CD4-positive, alpha-beta T cell treated with Interleukin-21 for 1 hour (primary cell): ENCODE measurements around the gene SEMA5A.

Source experiments
- DNase-seq: peaks from one replicate; pipeline ENCODE4 v3.0.0-alpha.2; 2020

The SEMA5A gene

DNA sequence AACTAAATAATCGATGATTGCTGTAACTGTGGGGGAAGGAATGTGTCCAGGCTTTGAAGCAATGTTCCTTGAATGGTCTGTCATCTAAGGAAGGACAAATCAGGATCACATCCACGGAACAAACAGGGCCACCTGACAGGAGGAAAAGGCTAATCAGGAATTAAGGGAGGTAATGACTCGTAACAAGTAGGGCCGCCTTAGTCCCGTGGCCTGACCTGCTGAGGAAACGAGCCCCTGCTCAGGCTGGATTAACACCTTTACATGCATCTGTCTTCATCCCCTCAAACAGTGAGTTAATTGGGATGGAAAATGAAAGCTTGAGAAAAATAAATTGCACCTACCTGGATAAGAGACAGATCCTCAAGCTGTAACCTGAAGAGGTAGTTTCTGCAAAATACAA is 227.8 kb downstream of the SEMA5A start:
- no peak for DNase-seq

DNA sequence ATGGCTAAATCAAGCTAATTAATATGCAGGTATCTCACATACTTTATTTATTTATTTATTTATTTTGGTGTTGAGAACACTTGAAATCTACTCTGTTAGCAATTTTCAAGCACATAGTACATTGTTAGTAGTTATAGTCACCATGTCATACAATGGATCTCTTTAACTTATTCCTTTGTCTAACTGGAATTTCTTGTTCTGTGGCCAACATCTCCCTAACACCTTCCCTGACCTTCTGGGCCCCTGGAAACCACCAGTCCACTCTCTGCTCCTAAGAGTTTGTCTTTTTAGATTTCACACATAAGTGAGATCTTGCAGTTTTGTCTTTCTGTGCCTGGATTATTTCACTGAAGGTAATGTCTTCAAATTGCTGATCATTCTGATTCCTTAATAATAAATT is 229.1 kb downstream of the SEMA5A start:
- DNase-seq = no peak

- DNase-seq = no peak
Observed at GRCh38 chr5:9316041-9316440, 229.8 kb downstream of the SEMA5A start.

DNA sequence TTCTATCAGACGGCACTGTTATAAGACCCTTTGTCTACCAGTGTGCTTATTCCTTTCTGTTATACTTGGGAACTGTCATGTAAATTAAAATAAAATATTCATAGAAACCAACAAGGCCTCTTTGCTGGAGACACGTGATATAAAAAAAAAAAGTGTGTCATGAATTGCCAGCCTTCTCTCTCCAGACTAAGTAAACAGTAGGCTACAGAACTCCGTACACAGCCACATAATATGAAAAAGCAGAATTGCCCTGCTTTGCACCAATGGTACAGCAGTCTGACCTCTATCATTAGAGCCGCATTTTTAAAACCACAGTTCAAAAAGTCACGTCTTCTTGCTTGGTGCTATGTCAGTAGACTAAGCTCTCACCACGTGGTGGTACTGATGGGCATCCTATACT is 231.3 kb downstream of the SEMA5A start:
- no peak for DNase-seq

- no peak for DNase-seq
Observed at GRCh38 chr5:9313751-9314150, 232.1 kb downstream of the SEMA5A start.

DNA sequence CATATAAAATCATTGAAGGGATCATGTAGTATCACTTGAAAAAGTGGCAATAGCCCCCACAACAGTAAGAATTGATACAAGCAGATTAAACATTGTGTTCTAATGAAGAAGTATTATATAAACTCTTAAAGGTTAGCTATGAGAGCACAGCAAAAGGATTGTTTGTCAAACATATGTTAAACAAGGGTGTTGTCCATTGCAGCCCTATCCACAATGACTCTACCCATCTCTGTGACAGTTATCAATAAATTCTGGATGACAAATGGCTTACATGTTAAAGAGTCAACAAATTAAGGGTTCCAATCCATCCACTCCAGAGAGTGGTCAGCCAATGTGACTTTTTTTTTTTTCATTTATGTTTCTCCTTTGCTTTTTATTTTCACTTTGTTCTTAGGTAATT is 238.7 kb downstream of the SEMA5A start:
- no peak for DNase-seq

GRCh38 chr5:9302218-9302617 is 243.7 kb downstream of the SEMA5A start:
- no peak for DNase-seq

DNA sequence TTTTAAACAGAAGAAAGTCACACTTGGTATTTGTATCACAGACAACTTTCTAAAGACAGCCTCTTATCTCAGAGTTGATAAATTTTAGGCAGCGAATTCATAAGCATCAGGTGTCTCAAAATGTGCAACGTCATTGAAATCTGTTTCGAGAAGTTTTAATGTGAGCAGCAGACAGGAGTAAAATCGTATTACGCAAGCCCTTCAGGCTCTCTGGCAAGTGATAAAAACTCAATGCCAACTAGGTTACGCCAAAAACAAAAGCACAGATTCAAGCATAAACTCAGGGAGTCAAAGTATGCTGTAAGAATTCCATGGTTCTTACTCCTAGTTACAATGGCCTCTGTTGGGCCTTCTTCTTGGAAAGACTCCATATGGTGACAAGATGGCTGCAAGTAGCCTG is 244.7 kb downstream of the SEMA5A start:
- no peak for DNase-seq

DNA sequence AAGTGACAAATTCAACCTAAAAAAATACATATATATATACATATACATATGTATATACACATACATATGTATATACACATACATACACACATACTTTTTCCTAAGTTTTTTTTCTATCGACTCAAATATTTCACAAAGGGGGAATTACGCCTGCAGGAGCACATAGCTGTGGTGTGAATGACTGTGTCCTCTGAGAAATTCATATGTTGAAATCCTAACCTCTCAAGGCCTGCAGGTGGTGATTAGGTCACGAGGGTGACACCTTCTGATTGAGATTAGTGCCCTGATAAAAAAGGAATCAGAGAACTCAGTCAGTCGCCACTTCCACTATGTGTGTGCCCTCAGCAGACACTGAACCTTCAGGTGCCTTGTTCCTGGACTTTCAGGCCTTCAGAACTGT is 248.7 kb downstream of the SEMA5A start:
- DNase-seq = no peak

DNA sequence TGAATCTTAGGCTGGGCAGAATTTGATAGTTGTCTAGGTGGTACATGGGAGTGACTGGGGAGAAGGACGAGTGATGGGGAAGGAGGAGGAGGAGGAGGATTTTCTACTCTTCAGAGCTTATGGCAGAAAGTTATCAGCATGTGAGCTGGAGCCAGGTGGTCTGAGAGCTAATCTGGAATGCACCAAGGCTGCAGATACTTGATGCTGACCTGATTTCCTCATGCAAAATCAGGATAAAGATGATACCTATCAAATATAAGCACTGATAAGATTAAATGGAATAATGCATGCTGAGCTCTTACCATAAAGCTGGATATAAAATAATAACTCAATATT is 250.4 kb downstream of the SEMA5A start:
- no peak for DNase-seq

GRCh38 chr5:9294793-9295465 is 250.9 kb downstream of the SEMA5A start:
- DNase-seq = no peak

GRCh38 chr5:9288234-9288633 is 257.6 kb downstream of the SEMA5A start:
- DNase-seq = no peak

DNA sequence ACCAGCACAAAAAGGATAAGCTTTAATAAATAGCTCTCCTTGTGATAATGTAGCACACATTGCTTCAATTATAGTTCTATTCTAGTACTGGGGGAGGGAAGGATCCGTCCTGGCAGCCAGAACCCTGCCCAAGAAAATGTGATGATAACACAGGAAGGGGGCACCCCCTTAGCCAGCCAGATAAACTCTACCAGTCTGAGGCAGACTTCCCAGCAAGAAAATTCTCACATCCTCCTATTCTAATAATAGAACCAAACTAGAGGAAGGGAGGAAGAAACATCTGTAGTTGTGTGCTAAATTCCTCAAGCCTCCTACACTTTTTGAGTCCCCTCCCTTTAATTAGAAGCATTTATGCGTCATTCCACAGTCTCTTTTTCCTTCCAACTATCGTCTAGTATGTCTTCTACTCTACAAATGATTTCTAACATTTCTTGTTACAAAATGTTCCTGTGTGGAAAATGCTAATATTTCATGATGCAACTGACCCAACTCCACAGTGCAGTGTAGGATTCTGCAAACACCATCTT is 261.0 kb downstream of the SEMA5A start:
- no peak for DNase-seq

DNA sequence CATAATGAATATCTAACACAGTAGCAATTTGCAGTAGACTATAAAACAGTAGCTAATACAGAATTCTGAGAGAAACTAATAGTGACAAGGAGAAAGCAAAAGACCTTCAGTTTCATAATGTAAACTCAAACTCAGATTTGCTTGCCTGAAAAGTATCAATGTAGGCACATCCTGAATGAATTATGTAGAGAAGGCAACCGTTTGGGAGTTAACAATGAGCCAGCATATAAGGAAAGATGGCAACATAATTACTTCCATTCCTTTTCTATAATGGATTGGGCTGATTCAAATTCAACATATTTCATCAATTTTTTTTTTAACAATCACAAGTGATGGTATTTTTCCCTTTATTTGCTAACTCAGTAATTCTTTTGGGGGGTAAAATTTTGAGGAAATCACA is 261.6 kb downstream of the SEMA5A start:
- no peak for DNase-seq

DNA sequence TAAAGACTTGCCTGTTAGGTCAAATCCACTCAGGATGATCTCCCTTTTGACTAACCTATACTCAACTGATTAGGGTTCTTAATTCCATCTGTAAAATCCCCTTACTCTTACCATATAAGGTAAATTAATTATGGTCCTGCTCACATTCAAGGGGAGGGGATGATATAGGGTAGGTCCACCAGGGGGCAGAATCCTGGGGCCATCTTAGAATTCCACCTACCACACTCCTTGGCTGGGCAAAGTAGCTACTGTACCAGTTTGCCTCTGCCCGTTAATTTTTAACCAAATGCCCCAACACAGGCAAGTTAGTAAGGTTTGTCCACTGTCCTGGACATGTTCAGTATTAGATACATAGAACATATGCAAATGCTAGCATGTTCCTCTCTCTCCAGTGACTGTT is 262.4 kb downstream of the SEMA5A start:
- DNase-seq = no peak

- no peak for DNase-seq
Observed at GRCh38 chr5:9283021-9283420, 262.9 kb downstream of the SEMA5A start.

DNA sequence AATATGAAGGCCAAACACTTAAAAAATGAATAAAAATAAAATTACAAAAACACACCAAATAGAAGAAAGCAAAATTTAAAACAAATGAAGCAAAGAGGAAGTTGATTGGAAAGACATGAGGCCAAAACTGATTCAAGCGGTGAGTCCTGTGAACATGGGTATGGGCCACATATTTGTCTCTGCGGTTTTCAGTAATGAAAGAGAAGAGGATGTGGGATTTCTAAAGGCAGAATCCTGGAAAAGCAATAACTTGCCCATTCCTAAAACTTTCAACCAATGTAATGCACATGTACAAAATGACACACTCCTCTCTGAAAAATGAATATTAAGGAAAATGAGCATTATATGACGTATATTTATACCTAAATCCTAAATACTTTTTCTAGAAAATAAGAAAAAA is 263.7 kb downstream of the SEMA5A start:
- no peak for DNase-seq

DNA sequence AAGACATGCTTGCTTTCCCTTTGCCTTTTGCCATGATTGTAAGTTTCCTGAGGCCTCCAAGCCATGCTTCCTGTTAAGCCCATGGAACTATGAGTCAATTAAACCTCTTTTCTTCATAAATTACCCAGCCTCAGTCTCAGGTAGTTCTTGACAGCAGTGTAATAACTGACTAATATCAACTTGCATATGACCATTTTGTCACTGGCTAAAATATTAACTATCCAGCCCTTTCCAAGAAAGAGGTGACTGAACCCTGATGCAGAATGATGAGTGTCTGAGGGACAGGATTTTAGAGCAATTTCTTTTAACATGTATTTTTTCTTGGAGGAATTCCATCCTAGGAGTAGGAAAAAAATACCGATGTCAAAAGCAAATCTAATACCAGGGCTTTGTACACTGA is 266.1 kb downstream of the SEMA5A start:
- DNase-seq = no peak

- DNase-seq = no peak
Observed at GRCh38 chr5:9278921-9279603, 266.8 kb downstream of the SEMA5A start.

DNA sequence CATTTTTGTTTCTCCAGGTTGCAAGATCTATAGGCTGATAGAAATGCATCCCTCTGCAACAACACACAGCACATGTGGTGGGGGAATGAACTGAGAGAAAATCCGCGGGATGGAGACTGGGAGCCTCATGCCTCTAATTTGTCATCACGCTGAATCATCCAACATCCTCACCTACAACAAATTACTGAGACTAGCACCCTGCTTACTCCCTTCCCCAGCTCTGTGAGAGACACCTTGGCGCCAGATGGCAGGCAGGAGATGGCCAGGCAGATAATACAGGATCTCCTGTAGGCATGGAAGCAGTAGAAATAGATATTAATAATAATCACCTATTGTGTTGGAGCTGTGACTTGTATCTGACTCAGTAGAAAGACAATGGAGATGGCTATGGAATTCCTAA is 276.9 kb downstream of the SEMA5A start:
- DNase-seq = no peak

- DNase-seq = no peak
Observed at GRCh38 chr5:9268226-9268625, 277.6 kb downstream of the SEMA5A start.

GRCh38 chr5:9265441-9266287 is 280.2 kb downstream of the SEMA5A start:
- no peak for DNase-seq

- no peak for DNase-seq
Observed at GRCh38 chr5:9264301-9264700, 281.6 kb downstream of the SEMA5A start.

- no peak for DNase-seq
Observed at GRCh38 chr5:9263656-9264055, 282.2 kb downstream of the SEMA5A start.
